Left forelimb (tissue), 1 donor: ENCODE results near the gene PRAC2.
A peak's percentile ranks its signal among the peaks of the same experiment; 100 is the strongest.

Experiments used
- DNase-seq: peaks from one replicate; pipeline ENCODE4 v3.0.0-alpha.2; 2018; ENCODE audit warnings: low spot score

PRAC2 gene

DNA sequence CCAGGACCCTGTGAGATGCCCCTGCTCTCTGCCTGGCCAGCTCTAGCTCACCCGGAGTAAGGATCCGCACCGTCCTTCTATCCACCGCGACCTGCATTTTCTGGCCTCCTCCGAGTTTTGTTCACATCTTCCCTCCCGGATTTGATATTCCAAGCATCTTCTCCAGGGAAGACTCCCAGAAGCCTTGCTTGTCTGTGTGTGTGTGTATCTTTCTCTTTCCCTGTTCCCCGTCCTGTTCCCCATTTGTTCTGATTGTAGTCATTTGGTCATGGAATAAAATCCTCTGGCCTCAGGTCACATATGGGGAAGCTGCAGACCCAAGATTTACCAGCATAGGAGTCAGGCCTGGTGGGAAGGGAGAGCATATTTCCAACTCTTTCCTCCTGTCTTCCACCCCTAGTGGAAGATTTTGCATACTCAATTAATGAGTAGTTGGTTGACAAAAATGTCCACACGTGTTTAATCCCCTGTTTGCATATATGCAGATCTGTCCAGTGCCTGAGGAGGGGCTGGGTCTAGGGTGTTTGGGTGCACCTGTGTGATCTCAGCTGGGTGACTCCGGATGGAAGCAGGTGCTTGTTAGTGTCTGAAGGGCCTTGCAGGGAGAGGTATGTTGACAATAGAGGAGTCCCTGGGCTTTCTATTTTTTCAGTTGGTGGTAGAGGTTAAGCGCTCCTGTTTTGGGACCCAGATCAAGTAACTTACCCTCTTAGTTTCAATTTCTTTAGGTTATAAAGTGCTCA lies 2.5 kb upstream of the PRAC2 start:
- no peak for DNase-seq

DNA sequence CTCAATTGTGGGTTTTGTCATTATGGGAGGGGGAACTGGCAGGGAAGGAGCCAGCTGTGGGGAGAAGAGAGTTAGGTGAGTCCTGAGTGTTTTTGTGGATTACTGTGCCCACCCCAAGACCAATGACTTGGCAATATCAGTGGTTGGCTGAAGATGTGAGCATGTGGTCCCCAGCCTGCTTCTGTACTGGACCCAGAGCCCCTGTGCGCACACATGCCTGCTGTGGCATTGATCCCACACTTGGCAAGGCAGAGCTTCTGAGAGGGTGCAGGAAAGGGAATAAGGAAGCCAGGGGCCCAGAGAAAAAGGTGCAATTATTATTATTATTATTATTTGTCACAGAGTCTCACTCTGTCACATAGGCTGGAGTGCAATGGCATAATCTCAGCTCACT lies 2.0 kb upstream of the PRAC2 start:
- DNase-seq = no peak

DNA sequence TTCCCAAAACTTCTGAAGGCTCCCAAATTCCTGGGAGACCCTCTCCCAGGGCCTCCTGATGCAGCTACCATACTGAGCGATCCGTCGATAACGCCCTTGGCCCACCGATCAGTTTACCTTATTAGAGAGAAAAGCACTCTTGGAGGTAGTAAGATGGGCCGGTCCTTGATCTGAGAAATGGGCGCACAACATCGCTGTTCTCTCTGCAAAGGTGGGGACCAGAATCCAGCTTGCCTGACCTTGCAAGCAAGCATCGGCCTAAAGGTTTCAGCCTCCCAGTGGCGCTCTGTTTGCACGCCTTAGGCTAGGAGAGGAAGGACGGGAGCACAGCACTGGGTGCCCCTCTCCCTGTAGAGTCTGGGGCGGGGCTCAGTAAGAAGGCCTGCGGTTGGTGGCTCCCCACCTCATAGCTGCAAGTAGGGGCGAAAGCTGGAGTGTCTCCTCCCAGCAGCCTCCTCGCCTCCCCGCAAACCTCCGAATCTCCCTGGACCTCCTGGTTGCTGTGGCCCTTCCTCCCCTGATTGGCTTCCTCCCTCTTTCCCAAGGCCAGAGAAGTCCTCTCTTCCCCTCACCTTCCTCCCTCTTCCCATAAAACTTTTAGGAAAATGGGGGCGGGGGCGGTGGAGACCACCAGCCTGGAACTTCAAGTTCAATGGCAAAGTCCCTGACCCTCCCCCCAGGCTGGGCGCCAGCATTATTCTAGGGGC lies 631 bp upstream of the PRAC2 start, which contains the start of gene PRAC1:
Gene PRAC1, minus strand, starts transcription at position 318 of the 707 bp plus-strand sequence. Its CDS starts 126 bp downstream, at position 192.
- DNase-seq = no peak

DNA sequence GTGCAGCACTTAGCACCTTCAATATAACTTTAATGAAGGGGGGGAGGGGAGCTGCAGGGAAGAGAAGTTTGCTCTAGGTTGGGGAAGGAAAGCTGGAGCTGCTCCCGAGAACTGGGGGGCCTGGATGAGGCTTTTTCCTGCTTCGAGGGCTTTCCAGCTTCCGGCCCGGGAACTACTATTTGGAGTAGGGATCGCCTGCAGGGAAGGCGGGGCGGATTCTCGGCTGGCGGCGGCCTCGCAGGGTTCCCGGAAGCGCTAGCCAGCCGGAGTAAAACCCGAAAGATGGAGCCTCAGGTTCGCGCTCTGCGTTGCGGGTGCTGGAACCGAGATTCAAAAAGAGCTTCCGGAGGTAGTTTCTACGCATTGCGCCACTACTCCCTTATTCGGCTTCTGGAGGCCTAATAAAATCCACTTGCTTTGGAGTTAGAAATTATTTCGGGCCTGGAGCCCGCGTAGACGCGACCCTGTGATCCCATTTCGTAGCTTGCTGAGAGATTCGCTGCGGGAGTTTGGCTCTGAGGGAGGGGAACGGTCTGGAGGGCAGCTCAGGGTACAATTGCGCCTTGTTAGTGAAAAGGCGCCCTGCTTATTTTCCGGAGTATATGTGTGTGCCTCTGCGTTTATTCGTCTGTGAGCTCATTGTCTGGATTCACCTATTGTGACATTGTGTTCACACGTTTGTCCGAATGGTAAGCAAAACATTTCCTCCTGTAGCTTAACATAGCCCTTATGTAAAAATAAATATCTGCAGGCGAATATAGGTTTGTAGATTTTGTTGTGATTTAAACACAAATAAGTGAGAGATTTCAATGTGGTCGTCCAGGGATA lies 652 bp downstream of the PRAC2 start:
- DNase-seq = no peak

DNA sequence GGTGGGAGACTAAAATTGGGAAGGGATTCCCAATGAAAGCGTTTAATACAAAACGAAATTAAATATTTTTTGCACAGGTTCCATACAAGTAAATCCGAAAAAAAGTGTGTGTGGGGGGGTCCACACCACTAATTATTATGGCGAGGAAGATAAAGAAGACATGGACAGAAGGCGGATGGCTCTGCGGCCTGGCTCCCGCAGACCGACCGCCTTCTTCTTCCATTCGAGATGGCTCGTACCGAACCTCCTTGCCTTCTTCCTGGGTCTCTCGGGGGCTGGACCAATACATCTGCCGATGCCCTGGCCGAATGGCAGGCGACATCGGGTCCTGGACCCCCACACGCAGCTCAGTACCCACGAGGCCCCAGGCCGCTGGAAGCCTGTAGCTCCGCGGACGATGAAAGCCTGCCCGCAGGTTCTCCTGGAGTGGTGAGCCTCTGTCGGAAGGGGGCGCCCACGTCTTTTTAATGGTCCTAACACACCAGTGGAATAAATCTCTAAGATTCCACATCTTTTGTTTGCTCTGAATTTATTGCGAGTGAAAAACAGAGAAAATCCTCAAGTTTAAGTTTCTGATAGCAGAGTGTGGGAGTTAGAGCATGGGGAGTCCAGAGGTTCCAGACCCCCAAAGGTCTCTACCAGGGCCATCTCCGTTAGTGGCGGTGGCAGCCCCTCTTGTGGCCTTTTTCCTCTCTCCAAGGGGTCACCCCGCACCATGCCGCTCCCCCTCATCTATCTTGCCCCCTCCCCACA lies 1.4 kb downstream of the PRAC2 start:
- peak; percentile 87 for DNase-seq

DNA sequence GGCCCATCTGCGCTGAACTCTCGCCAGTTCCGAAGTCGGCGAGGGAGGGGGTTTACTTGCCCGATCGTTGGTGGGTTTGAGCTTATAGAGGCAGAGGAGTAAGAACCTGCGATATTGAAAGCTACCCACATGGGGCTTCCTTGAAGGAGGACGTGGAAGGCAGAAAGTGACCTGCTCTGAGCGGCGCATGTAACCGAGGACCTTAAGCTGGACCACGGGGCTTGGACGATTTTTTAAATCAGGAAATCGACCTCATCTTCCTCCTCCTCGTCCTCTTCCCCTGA lies 2.0 kb downstream of the PRAC2 start:
- DNase-seq = no peak

DNA sequence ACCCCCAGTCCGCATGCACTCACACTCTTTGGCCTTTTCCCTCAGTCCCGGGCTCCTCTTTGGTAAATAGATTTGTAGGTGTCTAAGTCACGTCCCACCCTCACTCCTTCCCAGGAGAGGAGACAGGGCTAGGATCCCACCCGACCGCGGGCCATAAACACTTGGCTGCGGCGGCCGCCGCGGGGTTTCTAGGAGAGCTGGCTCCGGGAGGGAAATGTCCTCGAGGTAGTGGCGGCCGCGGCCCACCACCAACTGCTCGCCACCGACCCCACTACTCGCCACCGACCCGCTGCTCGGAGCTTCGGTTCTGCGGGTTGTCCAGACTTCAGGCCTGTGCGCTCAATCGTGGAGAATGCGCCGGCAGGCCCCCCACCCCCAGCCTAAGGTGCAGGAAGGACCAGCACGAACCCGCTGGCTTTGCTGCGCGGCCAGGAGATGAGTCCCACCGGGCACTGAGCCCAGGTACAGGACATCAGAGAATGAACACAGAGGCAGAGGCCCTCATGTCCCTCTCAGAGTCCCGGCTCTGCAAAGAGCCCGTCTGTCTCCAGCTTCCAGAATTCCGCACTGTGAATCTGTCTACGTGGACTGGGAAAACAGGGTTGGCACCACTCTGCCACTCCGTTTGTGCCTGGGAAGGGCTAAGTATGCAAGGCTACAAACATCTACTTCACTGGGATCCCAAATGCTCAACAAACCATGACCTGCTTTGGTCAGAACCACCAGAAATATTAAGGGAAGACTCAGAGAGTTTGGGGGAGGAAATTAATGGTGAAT lies 2.5 kb downstream of the PRAC2 start:
- no peak for DNase-seq

DNA sequence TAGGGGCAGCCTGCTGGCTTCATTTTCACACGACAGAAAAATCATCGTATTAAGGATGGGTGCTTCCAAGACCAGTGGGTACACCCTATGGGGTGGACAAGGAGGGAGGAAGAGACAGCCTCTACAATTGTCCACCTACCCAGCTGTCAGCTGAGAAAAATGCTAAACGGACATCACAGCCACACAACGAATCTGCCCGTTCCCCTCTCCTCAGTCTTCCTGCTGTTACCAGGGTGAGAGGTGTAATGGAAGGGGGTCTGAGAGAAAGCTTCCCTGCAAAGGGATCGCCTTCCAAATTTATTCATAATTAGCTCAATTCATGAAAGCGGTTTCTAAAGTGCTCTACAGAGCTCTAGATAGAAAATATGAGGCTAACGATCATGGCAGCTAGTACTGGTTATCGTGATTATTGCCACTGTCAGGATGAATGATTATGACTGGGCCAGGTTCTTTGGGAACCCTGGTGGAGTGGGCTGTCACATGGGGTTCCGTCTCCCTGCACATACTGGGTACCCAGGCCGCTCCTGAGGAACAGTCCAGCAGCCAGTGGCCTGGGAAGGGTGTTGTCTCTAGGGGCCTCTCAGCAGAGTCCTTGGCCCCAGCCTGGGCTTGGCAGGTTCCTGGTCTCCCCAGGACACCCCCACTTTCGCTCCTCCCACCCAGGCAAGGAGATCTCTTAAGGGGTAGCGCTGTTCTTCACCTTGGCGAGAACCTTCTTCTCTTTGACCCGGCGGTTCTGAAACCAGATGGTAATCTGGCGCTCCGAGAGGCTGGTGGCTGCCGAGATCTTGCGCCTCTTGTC lies 3.3 kb downstream of the PRAC2 start:
- DNase-seq = no peak

DNA sequence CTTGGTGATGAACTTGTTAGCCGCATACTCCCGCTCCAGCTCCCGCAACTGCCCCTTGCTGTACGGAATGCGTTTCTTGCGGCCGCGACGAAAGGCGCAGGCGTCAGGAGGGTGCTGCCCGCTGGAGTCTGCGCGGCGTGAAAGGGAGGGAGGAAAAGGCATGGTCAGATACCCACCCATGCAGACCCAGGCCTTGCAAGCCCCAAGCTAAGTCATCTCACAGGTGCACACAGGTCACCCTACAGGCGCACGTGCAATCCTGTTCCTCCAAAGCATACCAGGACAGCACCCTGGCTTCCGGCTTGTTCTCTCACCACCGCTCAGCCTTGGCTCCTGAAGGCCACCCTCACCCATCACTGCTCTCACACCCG lies 3.9 kb downstream of the PRAC2 start:
- no peak for DNase-seq

DNA sequence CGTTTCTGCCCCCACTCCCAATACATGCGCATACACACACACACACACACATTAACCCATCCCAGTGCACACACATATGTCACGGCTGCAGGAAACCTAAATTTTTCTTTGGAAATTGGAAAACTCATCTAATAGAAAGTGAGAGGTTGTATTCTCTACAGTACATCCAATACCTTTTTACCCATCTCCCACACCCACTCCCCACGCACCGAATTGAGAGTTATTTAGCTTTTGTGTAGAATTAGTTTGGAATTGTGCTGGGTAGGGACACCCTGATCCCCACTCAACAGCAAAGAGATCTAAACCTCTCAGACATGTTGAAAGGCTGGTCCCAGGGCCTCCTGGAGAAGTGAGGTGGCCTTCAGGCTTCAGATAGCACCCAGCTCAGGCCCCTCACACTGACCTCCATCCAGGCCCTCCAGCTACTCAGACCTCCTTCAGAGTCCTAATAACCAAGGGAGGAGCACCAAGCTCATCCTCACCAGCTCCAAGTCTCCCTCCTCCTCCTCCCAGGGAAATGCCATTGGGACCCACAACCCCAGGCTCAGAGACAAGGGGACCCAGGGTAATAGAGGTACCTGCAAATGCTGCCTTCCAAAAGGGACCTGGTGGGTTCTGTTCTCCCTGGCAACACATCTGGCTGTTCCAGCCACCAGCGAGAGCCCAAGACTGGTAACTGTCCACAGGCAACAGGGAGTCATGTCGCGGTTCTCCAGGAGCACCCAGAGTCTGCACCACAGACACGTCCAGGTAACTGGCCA lies 4.6 kb downstream of the PRAC2 start:
- DNase-seq = no peak

DNA sequence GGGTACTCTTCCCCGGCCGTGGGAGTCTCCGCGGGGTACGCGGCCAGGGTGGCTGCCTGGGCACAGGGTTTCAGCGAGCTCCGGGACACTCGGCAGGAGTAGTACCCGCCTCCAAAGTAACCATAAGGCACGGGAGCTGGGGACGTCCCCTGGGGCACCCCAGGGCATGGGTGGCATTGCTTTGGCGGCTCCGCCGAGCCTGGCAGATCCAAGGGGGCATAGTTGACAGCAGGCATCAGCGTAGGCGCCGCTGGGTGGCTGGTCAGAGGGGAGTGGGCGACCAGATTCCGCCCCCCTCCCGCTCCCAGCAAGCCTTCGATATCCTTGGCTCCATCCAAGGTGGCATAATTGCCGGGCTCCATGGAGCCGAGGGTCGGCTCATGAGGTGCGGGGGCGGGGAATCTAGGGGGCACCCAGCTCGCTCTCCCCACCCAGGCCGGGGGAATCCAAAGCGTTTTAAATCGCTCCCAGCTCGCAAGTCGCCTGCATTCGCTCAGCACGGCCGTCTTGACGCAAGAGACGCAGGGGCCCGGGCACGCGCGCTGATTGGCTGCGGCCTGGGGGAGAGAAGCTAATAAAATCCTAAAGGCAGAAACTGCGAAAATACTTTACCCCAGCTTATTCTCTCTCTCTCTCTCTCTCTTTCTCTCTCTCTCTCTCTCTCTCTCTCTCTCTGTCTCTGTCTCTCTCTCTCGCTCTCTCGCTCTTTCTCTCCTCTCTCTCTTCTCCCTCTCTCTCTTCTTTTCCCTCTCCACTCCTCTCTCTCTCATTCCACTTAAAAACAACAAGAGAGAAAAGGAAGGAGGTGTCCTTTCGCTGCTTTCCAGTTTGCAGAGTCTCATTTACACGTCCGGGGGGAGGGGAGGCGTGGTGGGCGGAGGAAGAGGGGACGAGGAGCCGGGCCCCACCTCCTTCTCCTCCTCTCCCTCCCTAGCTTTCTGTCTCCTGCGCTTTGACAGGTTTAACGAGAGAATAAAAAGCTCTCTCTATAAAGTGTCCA lies 5.5 kb downstream of the PRAC2 start, which contains the start of gene HOXB13:
Gene HOXB13, minus strand, starts transcription at position 519 of the 1,000 bp plus-strand sequence. Its CDS starts 157 bp downstream, at position 362.
- DNase-seq = no peak

DNA sequence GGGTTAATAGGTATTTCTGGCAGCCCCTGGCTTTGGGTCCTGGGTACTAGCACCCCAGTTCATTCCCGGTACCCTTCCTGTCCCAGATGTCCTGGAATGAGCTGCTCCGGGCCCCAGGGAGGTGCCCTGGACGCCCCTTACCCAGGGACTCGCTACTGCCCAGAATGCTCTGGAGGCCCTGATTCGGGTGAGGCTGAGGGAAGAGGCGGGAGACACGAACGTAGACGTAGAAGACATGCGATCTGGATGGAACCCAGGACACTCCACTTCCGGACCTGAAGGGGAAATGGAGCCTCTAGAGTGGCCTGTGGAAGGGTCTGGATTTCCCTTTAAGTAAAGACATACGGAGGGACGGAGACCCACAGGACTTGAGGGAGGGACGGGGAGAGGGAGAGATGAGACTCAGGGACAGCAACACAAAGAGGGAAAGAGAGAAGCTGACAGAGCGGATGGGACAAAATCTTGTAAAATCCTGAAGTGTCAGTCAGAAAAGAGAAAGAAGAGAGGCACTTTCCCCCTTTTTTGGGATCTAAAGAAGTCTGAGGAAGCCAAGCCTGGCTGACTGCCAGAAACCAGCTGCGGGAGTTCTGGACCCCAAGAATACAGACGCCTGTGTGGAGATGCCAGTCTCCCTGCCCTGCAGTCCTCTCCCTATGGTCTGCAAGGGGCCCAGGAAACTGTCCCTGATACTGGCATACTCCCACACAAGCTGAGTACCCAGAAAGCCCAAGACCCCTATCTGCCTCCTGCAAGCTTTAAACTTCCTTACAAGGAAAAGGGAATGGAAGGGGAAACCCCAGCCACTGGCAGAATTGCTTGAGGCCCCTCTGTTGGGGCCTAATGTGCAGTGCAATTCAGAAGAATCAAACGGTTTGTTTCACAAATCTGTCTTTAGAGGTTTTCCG lies 6.6 kb downstream of the PRAC2 start:
- DNase-seq = no peak

DNA sequence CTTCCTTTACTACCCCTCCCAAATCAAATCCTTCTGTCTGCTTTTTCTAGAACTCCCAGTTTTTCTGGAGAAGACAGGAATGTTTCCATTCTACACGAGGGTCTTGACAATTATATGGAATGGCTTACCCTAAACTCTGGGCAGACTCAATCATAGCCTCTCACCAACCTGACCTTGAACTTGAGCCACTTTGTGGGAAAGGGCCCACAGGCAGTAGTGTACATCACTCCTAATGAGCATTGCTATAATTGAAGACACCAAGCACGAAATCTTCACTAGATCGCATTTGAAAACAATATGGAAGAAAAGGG lies 7.2 kb downstream of the PRAC2 start:
- no peak for DNase-seq

DNA sequence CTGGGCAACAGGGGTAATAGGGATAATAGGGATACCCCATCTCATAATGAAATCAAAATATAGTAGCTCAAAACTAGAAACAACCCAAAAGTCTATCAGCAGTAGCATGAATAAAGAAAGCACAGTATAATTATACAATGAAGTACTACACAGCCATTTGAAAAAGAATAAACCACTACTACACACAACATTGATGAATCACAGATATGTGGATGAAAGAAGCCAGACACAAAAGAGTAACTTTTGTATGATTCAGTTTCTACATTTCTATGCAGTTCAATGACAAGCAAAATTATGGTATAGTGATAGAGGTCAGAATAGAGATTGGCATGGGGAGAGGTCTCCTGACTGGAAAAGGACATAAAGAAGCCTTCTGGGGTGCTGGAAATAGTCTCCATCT lies 8.4 kb downstream of the PRAC2 start:
- DNase-seq = no peak

DNA sequence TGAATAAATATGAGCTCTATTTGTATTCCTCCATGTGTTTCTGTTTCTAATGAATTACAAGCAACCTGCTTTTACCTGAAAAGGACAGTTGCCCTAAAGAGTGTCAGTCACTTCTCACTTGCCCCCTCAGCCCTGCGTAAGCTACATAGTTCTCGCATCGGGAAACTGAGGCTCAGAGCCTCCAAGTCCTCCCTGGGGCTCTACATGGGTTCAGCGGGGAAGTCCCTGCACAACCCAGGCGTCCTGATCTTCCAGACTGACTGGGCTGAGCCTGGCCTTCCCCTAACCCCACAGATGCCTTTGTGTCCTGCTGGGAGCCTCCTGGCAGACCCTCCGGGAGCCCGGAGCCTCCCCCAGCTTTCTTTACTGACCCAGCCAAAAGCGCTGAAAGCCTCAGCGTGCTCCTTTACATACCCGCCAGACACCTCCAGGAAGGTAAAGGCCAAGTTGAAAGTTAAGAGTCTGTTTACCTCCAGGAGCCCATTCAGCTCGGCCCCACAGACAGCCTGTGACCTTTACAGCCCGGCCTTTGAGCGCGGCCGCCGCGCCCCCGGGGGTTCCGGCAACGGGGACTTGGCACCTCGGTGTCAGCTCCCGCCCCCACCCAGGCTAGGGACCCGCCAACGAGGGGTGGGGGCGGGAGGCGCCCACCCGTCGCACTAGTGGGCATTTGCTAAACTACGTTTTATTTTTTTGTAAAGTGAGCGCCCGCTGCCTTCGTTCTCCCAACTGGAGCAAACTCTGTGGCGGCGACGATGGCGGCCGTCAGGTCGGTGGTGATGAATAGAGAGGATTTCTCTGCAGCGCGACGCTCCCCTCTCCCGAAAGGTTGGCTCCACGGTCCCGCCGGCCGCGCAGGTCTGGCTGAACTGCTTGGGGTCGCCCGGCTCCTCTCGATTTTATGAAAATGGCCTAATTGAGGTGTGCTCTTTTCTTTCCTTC lies 10.0 kb downstream of the PRAC2 start:
- DNase-seq = no peak

DNA sequence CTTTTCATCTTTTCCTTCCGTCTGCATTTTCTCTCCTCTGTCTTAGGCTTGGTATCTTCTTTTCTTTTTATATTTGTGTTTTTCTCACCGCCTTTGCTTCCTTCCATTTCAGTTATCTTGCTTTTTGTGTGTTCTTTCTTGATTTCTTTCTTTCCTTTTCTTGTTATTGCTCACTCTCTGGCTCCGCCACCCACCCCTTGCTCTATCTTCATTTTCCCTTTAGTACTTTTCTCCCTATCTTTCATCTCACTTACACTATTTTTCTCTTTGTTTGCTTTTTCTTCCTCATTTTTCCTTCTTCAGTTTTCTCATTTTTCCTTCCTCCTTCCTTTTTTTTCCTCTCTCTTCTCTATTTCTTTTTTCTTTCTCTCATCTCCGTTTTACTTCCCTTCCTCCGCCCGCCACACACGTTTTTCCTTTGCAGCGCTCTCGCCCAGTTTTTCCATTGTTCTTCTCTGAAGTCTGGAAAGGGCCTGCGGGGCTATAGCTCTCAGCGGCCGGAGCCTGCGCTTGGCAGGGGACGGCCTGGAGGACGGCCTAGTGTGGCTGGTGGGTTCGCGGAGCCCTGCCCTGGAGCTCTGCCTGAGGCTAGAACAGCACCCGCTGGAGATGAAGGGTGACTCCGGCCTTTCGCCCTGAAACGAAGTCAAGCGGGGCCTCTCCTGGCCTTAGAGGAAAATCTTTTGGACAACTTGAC lies 10.8 kb downstream of the PRAC2 start:
- no peak for DNase-seq
